Measurements from ENCODE around the gene TXK.
"Not testable (repeated sequence)": the region's sequence is repeated elsewhere in the genome, so short reads cannot be mapped to it uniquely, and the experiment has no call there.

The TXK gene

DNA sequence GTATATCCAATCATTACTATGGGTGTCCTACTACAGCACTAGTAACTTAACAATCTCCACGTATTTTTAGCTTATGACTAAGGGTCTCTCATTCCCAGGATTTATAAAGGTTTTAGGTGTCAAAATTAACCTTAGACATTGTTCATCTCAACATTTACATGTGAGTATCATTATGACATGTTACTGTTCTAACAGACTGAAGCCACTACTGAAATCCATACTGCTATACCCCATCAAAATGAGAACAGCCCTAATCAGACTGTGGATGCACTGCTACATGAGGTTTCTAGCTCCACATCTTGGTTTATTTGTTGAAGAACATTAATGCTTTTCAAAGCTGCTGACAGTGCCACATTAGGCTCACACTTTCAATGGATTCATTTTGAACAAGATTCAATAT, 35.6 kb upstream of the TXK start:
- H3K9ac ChIP-seq (ENCODE audit: low read length) = no peak overlapping the region
- H3K9me2 ChIP-seq (replicated peaks; ENCODE audit: insufficient read depth, low read length) = no peaks in the 10 kb centered on the region
- H3K27me3 ChIP-seq (ENCODE audit: low read length) = no peaks in the 10 kb centered on the region
- H3K79me2 ChIP-seq (ENCODE audit: insufficient read depth, low read length) = peaks cover 19% of the 10 kb centered on the region; the same call in 1 of the 2 replicates
- TF ChIP-seq CTCF (IDR thresholded peaks at IDR 0.05; ENCODE audit: insufficient read depth, low read length, poor library complexity, severe bottlenecking) (no peak), EZH2phosphoT487 (conservative IDR thresholded peaks at IDR 0.05; ENCODE audit: low read length) (no peak)
- H3K9me3 ChIP-seq (ENCODE audit: insufficient read depth, low read length) = no peaks in the 10 kb centered on the region
- H3K36me3 ChIP-seq (ENCODE audit: low read length) = peaks cover 52% of the 10 kb centered on the region
- H3K4me3 ChIP-seq (ENCODE audit: insufficient read depth, low read length, poor library complexity, severe bottlenecking) = no peak overlapping the region
- H3K27ac ChIP-seq (ENCODE audit: low read depth, low read length) = no peak overlapping the region
- no peaks in the 10 kb centered on the region for H4K20me1 ChIP-seq (ENCODE audit: low read depth, low read length)
- H2AFZ ChIP-seq (ENCODE audit: low read depth, low read length, severe bottlenecking) = no peak overlapping the region
- no peak overlapping the region for H3K4me2 ChIP-seq (ENCODE audit: low read depth, low read length, poor library complexity, severe bottlenecking)
- no peaks in the 10 kb centered on the region; the same call in 1 of the 2 replicates for H3F3A ChIP-seq (ENCODE audit: insufficient read depth)

- Histone ChIP-seq H3K4me3 (ENCODE audit: insufficient read depth, low read length, poor library complexity, severe bottlenecking) (no peak overlapping the region), H3K9ac (ENCODE audit: low read length) (no peak overlapping the region), H3K9me3 (ENCODE audit: insufficient read depth, low read length) (no peaks in the 10 kb centered on the region), H3K79me2 (ENCODE audit: insufficient read depth, low read length) (peaks cover 7% of the 10 kb centered on the region; the same call in 1 of the 2 replicates), H3K27ac (ENCODE audit: low read depth, low read length) (no peak overlapping the region), H4K20me1 (ENCODE audit: low read depth, low read length) (no peaks in the 10 kb centered on the region), H3K9me2 (replicated peaks; ENCODE audit: insufficient read depth, low read length) (no peaks in the 10 kb centered on the region), H3K27me3 (ENCODE audit: low read length) (no peaks in the 10 kb centered on the region), H3F3A (ENCODE audit: insufficient read depth) (no peaks in the 10 kb centered on the region; the same call in 1 of the 2 replicates), H3K4me2 (ENCODE audit: low read depth, low read length, poor library complexity, severe bottlenecking) (no peak overlapping the region), H3K36me3 (ENCODE audit: low read length) (peaks cover 68% of the 10 kb centered on the region), H2AFZ (ENCODE audit: low read depth, low read length, severe bottlenecking) (no peak overlapping the region)
- TF ChIP-seq EZH2phosphoT487 (conservative IDR thresholded peaks at IDR 0.05; ENCODE audit: low read length) = no peak
- TF ChIP-seq CTCF (IDR thresholded peaks at IDR 0.05; ENCODE audit: insufficient read depth, low read length, poor library complexity, severe bottlenecking) = no peak
Measured at GRCh38 chr4:48167538-48168263, 33.7 kb upstream of the TXK start.

DNA sequence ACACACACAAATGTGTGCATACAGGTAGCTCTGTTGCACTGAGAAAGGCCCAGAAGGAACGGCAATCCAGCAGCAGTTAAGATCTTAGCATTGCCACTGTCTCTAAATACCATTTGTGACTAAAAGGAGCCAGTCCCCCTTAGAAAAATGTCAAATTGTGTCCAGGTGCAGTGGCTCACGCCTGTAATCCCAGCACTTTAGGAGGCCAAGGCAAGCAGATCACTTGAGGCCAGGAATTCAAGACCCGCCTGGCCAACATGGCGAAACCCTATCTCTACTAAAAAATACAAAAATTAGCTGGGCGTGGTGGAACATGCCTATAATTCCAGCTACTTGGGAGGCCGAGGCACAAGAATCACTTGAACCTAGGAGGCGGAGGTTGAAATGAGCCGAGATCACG, 30.5 kb upstream of the TXK start:
- not testable (repeated sequence) for H4K20me1 ChIP-seq (ENCODE audit: low read depth, low read length); H3K27me3 ChIP-seq (ENCODE audit: low read length); H2AFZ ChIP-seq (ENCODE audit: low read depth, low read length, severe bottlenecking); H3F3A ChIP-seq (ENCODE audit: insufficient read depth); H3K4me2 ChIP-seq (ENCODE audit: low read depth, low read length, poor library complexity, severe bottlenecking); H3K79me2 ChIP-seq (ENCODE audit: insufficient read depth, low read length); H3K9ac ChIP-seq (ENCODE audit: low read length); H3K4me3 ChIP-seq (ENCODE audit: insufficient read depth, low read length, poor library complexity, severe bottlenecking); H3K27ac ChIP-seq (ENCODE audit: low read depth, low read length); H3K9me2 ChIP-seq (replicated peaks; ENCODE audit: insufficient read depth, low read length); H3K9me3 ChIP-seq (ENCODE audit: insufficient read depth, low read length)
- H3K36me3 ChIP-seq (ENCODE audit: low read length) = peaks cover 67% of the 10 kb centered on the region

GRCh38 chr4:48163746-48164145, 29.7 kb upstream of the TXK start:
- Histone ChIP-seq H3K9me2 (replicated peaks; ENCODE audit: insufficient read depth, low read length) (no peaks in the 10 kb centered on the region), H3K79me2 (ENCODE audit: insufficient read depth, low read length) (no peaks in the 10 kb centered on the region; the same call in 1 of the 2 replicates), H4K20me1 (ENCODE audit: low read depth, low read length) (no peaks in the 10 kb centered on the region), H3K27ac (ENCODE audit: low read depth, low read length) (no peak overlapping the region), H2AFZ (ENCODE audit: low read depth, low read length, severe bottlenecking) (no peak overlapping the region), H3K4me3 (ENCODE audit: insufficient read depth, low read length, poor library complexity, severe bottlenecking) (no peak overlapping the region), H3F3A (ENCODE audit: insufficient read depth) (no peaks in the 10 kb centered on the region), H3K27me3 (ENCODE audit: low read length) (no peaks in the 10 kb centered on the region), H3K9me3 (ENCODE audit: insufficient read depth, low read length) (no peaks in the 10 kb centered on the region), H3K9ac (ENCODE audit: low read length) (no peak overlapping the region), H3K36me3 (ENCODE audit: low read length) (peaks cover 67% of the 10 kb centered on the region), H3K4me2 (ENCODE audit: low read depth, low read length, poor library complexity, severe bottlenecking) (no peak overlapping the region)
- TF ChIP-seq EZH2phosphoT487 (conservative IDR thresholded peaks at IDR 0.05; ENCODE audit: low read length) (no peak), CTCF (IDR thresholded peaks at IDR 0.05; ENCODE audit: insufficient read depth, low read length, poor library complexity, severe bottlenecking) (no peak)
